Measurements from ENCODE around the gene WNT6. TPM values are rescaled to one million over a fixed set of nuclear protein-coding genes. Genes with fewer than 3 reads are reported as not detected.

WNT6 gene
- total RNA-seq, 1 experiment from 2014 or later = 20.3 TPM

GRCh38 chr2:218857371-218858137 lies 2.1 kb upstream of the WNT6 start:
- DNase-seq = no peak
- peaks cover 11% of the 10 kb centered on the region for H3K27me3 Mint-ChIP-seq (ENCODE audit: insufficient read depth, unreplicated experiment)
- no peak overlapping the region for H3K27ac Mint-ChIP-seq (ENCODE audit: unreplicated experiment)
- BruUV-seq (replicated peaks) = no TSS peak
- H3K27me3 ChIP-seq (replicated peaks; ENCODE audit: control insufficient read depth, insufficient read depth, low read length) = peaks cover 6% of the 10 kb centered on the region
- no peak overlapping the region for H3K4me3 ChIP-seq (ENCODE audit: low read depth, low read length)
- peak overlapping the region; percentile 76 for H3K4me3 Mint-ChIP-seq (ENCODE audit: unreplicated experiment)
- intact Hi-C loops (cut with micrococcal nuclease; ENCODE audit: unreplicated experiment) = no loop called here
- POLR2A ChIA-PET = no interaction called here
- H3K4me1 Mint-ChIP-seq (ENCODE audit: low read depth, unreplicated experiment) = peaks cover 56% of the 10 kb centered on the region
- TF ChIP-seq CTCF (IDR thresholded peaks at IDR 0.05; ENCODE audit: insufficient read depth in 1 of 2, low read depth in 1 of 2, low read length in 1 of 2, severe bottlenecking in 1 of 2, unreplicated experiment in 1 of 2) = no peak
- CTCF ChIA-PET = interaction anchor here (1.0 to 1.5 kb wide), 3 partner anchors 18 to 40 kb away, joined by 3 to 10 read pairs (median 5); no protein-coding TSS in a partner anchor
- no peaks in the 10 kb centered on the region for H3K36me3 ChIP-seq (ENCODE audit: control insufficient read depth, insufficient read depth, low read length)
- H3K9me3 ChIP-seq = no peaks in the 10 kb centered on the region
- H3K36me3 Mint-ChIP-seq (ENCODE audit: insufficient read depth, unreplicated experiment) = peaks cover 11% of the 10 kb centered on the region
- no peaks in the 10 kb centered on the region for H3K9me3 Mint-ChIP-seq (ENCODE audit: unreplicated experiment)
- H3K4me1 ChIP-seq = peaks cover 49% of the 10 kb centered on the region

GRCh38 chr2:218858138-218858445 lies 1.5 kb upstream of the WNT6 start:
- intact Hi-C loops (cut with micrococcal nuclease; ENCODE audit: unreplicated experiment) = no loop called here
- H3K27me3 ChIP-seq (replicated peaks; ENCODE audit: control insufficient read depth, insufficient read depth, low read length) = peaks cover 6% of the 10 kb centered on the region
- no peaks in the 10 kb centered on the region for H3K9me3 ChIP-seq
- H3K4me1 Mint-ChIP-seq (ENCODE audit: low read depth, unreplicated experiment) = peaks cover 54% of the 10 kb centered on the region
- no peak for DNase-seq
- H3K4me1 ChIP-seq = peaks cover 46% of the 10 kb centered on the region
- peak overlapping the region; percentile 7 for H3K27ac Mint-ChIP-seq (ENCODE audit: unreplicated experiment)
- peaks cover 11% of the 10 kb centered on the region for H3K27me3 Mint-ChIP-seq (ENCODE audit: insufficient read depth, unreplicated experiment)
- H3K36me3 ChIP-seq (ENCODE audit: control insufficient read depth, insufficient read depth, low read length) = no peaks in the 10 kb centered on the region
- TF ChIP-seq CTCF (IDR thresholded peaks at IDR 0.05; ENCODE audit: insufficient read depth in 1 of 2, low read depth in 1 of 2, low read length in 1 of 2, severe bottlenecking in 1 of 2, unreplicated experiment in 1 of 2) = no peak
- ChIA-PET CTCF (interaction anchor here (0.6 to 1.5 kb wide), 3 partner anchors 11 to 40 kb away, joined by 3 to 10 read pairs (median 5); no protein-coding TSS in a partner anchor), POLR2A (no interaction called here)
- H3K4me3 ChIP-seq (ENCODE audit: low read depth, low read length) = no peak overlapping the region
- peak overlapping the region; percentile 76 for H3K4me3 Mint-ChIP-seq (ENCODE audit: unreplicated experiment)
- no peaks in the 10 kb centered on the region for H3K9me3 Mint-ChIP-seq (ENCODE audit: unreplicated experiment)
- no TSS peak for BruUV-seq (replicated peaks)
- peaks cover 15% of the 10 kb centered on the region for H3K36me3 Mint-ChIP-seq (ENCODE audit: insufficient read depth, unreplicated experiment)

- H3K9me3 Mint-ChIP-seq (ENCODE audit: unreplicated experiment) = no peaks in the 10 kb centered on the region
- intact Hi-C loops (cut with micrococcal nuclease; ENCODE audit: unreplicated experiment) = no loop called here
Observed at GRCh38 chr2:218858671-218859555, 692 bp upstream of the WNT6 start.

More at GRCh38 chr2:218858671-218859555, 692 bp upstream of the WNT6 start:
- Histone ChIP-seq H3K4me3 (ENCODE audit: low read depth, low read length) (peak overlapping the region; percentile 43), H3K36me3 (ENCODE audit: control insufficient read depth, insufficient read depth, low read length) (no peaks in the 10 kb centered on the region), H3K9me3 (no peaks in the 10 kb centered on the region), H3K27me3 (replicated peaks; ENCODE audit: control insufficient read depth, insufficient read depth, low read length) (peaks cover 6% of the 10 kb centered on the region), H3K4me1 (peaks cover 43% of the 10 kb centered on the region)
- H3K27ac Mint-ChIP-seq (ENCODE audit: unreplicated experiment) = peak overlapping the region; percentile 7
- POLR2A ChIA-PET = interaction anchor here (0.5 kb wide), 1 partner anchor 199 kb away, joined by 6 read pairs; the partner anchor contains the start of genes BCS1L and ZNF142
- H3K4me1 Mint-ChIP-seq (ENCODE audit: low read depth, unreplicated experiment) = peaks cover 45% of the 10 kb centered on the region
- H3K4me3 Mint-ChIP-seq (ENCODE audit: unreplicated experiment) = peak overlapping the region; percentile 76
- TF ChIP-seq CTCF (IDR thresholded peaks at IDR 0.05; ENCODE audit: insufficient read depth in 1 of 2, low read depth in 1 of 2, low read length in 1 of 2, severe bottlenecking in 1 of 2, unreplicated experiment in 1 of 2) = no peak
- peaks cover 20% of the 10 kb centered on the region for H3K36me3 Mint-ChIP-seq (ENCODE audit: insufficient read depth, unreplicated experiment)
- peak; percentile 63 to 76 for DNase-seq
- peaks cover 11% of the 10 kb centered on the region for H3K27me3 Mint-ChIP-seq (ENCODE audit: insufficient read depth, unreplicated experiment)
- no TSS peak for BruUV-seq (replicated peaks)
- CTCF ChIA-PET = interaction anchor here (0.6 to 1.5 kb wide), 4 partner anchors 12 to 39 kb away, joined by 3 to 10 read pairs (median 4); no protein-coding TSS in a partner anchor

Data from Caco-2 (cell line).